Islet of Langerhans (tissue), 1 donor: ENCODE data around the gene GPR18.

ENCODE experiments used
- FAIRE-seq: peaks from one replicate; lab custom pipeline; 2011; peaks lifted over from hg19 to GRCh38; lab: Jason Lieb, UNC

GPR18 gene

GRCh38 chr13:99207511-99207910, 50.7 kb downstream of the GPR18 start:
- FAIRE-seq, result no peak

- FAIRE-seq, result no peak
These were observed 51.3 kb downstream of the GPR18 start for GRCh38 chr13:99206873-99207272.

- FAIRE-seq, result no peak
These were observed 52.0 kb downstream of the GPR18 start for GRCh38 chr13:99206226-99206625.

- no peak for FAIRE-seq
These were observed 52.5 kb downstream of the GPR18 start for GRCh38 chr13:99205621-99206220.
